GM12865 (cell line): ENCODE data around the gene HS3ST3B1.

Source experiments
- DNase-seq: peaks from one replicate; pipeline ENCODE4 v3.0.0; 2010; ENCODE audit warnings: low read depth
- H3K4me3 ChIP-seq: 2 replicates; pipeline ENCODE4 v1.5.1; 2011; ENCODE audit warnings: mild to moderate bottlenecking, low read depth, low read length, control low read depth
- CTCF ChIP-seq: IDR thresholded peaks from 2 replicates; pipeline ENCODE4 v1.5.1; 2011; ENCODE audit warnings: low read length, control low read depth, low read depth, inconsistent platforms; ENCODE audit not compliant: insufficient read depth; ENCODE audit errors: missing control alignments

Gene HS3ST3B1

GRCh38 chr17:14361470-14361869, 60.6 kb downstream of the HS3ST3B1 start:
- no peak for TF ChIP-seq CTCF
- no peak for DNase-seq
- H3K4me3 ChIP-seq: no peak overlapping the region

- no peak for TF ChIP-seq CTCF
Measured at GRCh38 chr17:14361945-14362508, 61.1 kb downstream of the HS3ST3B1 start.

GRCh38 chr17:14366199-14366598, 65.3 kb downstream of the HS3ST3B1 start:
- no peak for TF ChIP-seq CTCF
- no peak for DNase-seq
- H3K4me3 ChIP-seq: no peak overlapping the region

More at GRCh38 chr17:14361945-14362508, 61.1 kb downstream of the HS3ST3B1 start:
- no peak overlapping the region for H3K4me3 ChIP-seq
- no peak for DNase-seq

GRCh38 chr17:14372461-14372860, 71.6 kb downstream of the HS3ST3B1 start:
- no peak for DNase-seq
- H3K4me3 ChIP-seq: no peak overlapping the region
- no peak for TF ChIP-seq CTCF

- DNase-seq: no peak
- TF ChIP-seq CTCF: no peak
- no peak overlapping the region for H3K4me3 ChIP-seq
Measured at GRCh38 chr17:14372905-14373613, 72.2 kb downstream of the HS3ST3B1 start.

- no peak overlapping the region for H3K4me3 ChIP-seq
- no peak for TF ChIP-seq CTCF
- DNase-seq: no peak
Measured at GRCh38 chr17:14373614-14374259, 72.9 kb downstream of the HS3ST3B1 start.

- no peak for DNase-seq
- TF ChIP-seq CTCF: no peak
- no peak overlapping the region for H3K4me3 ChIP-seq
Measured at GRCh38 chr17:14374268-14374667, 73.4 kb downstream of the HS3ST3B1 start.
